ENCODE results near the gene DNAI2.

Gene DNAI2

DNA sequence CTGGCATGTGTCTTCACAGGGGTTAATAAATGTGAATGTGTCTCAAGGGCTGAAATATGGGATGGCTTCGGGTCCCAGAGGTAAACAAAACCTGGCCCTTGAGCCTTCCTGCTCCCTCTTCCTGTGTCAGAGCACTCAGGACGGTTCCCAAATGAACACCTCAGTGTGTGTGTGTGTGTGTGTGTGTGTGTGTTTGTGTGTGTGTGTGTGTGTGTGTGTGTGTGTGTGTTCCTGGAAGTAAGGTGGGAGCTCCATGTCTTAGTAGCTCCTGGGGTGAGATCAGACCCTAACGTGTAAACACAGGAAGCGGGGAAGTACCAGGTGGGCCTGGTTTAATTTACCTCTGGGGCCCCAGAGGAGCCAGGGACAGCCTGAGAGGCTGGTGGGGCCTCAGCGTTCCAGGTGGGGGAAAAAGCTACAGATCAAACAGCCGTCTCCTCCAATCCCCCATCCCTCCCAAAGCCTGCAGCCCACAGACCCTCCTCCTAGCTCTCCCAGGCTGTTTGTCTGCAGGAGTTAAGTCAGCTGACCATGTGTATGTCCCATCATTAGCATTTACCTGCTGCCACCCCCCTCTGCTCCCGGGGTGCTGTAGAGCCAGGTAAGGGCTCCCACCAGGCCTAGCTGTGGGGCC is 58.1 kb downstream of the DNAI2 start:
- Histone ChIP-seq H3K36me3 (ENCODE audit: insufficient read depth, low read length) (no peaks in the 10 kb centered on the region), H3K79me2 (ENCODE audit: insufficient read depth, low read length) (no peaks in the 10 kb centered on the region), H3K4me3 (ENCODE audit: low read length, poor library complexity, severe bottlenecking) (no peak overlapping the region), H3F3A (ENCODE audit: low read depth) (no peaks in the 10 kb centered on the region), H3K9me3 (ENCODE audit: insufficient read depth, low read depth, low read length) (no peaks in the 10 kb centered on the region), H3K4me1 (ENCODE audit: insufficient read depth, low read length, poor library complexity, severe bottlenecking) (no peaks in the 10 kb centered on the region), H4K20me1 (ENCODE audit: insufficient read depth, low read length, poor library complexity, severe bottlenecking) (no peaks in the 10 kb centered on the region), H3K4me2 (ENCODE audit: low read depth, low read length, poor library complexity, severe bottlenecking) (no peak overlapping the region), H3K9ac (ENCODE audit: low read depth, low read length, poor library complexity, severe bottlenecking) (no peak overlapping the region), H3K9me2 (replicated peaks; ENCODE audit: low read depth, low read length) (no peaks in the 10 kb centered on the region), H2AFZ (ENCODE audit: low read length) (no peak overlapping the region), H3K27me3 (ENCODE audit: insufficient read depth, low read length, poor library complexity, severe bottlenecking) (no peaks in the 10 kb centered on the region)
- TF ChIP-seq EZH2phosphoT487 (IDR thresholded peaks at IDR 0.05; ENCODE audit: borderline replicate concordance) = no peak
- TF ChIP-seq, protein P1, sequence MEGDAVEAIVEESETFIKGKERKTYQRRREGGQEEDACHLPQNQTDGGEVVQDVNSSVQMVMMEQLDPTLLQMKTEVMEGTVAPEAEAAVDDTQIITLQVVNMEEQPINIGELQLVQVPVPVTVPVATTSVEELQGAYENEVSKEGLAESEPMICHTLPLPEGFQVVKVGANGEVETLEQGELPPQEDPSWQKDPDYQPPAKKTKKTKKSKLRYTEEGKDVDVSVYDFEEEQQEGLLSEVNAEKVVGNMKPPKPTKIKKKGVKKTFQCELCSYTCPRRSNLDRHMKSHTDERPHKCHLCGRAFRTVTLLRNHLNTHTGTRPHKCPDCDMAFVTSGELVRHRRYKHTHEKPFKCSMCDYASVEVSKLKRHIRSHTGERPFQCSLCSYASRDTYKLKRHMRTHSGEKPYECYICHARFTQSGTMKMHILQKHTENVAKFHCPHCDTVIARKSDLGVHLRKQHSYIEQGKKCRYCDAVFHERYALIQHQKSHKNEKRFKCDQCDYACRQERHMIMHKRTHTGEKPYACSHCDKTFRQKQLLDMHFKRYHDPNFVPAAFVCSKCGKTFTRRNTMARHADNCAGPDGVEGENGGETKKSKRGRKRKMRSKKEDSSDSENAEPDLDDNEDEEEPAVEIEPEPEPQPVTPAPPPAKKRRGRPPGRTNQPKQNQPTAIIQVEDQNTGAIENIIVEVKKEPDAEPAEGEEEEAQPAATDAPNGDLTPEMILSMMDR (conservative IDR thresholded peaks at IDR 0.05; ENCODE audit: low read length) = no peak

DNA sequence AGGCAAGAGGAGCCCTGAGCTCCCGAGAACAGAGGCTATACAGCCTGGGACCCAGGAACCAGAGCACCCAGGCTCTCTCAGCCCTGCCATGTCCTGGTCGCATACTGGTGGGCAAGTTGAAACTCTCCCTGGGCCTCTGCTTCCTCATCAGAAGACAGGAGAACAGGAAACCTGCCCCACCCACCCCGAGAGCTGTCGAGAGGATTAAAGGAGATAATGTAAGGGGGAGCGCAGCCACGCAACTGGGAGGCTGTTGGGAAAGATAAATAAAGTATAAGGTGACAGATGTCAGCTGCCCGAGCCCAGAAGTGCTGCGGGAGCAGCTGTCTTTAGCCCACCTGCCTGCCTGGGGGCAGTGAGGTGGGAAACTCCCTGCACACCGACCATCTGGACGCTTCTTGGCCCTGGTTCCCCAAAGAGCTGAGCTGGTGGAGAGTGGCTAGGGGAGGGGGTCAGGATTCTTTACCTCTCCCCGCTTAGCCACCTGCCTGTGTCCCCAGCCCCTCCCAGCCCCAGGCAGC is 58.8 kb downstream of the DNAI2 start:
- no peak overlapping the region for H3K4me2 ChIP-seq (ENCODE audit: low read depth, low read length, poor library complexity, severe bottlenecking)
- H4K20me1 ChIP-seq (ENCODE audit: insufficient read depth, low read length, poor library complexity, severe bottlenecking) = no peaks in the 10 kb centered on the region
- H3K9me3 ChIP-seq (ENCODE audit: insufficient read depth, low read depth, low read length) = no peaks in the 10 kb centered on the region
- H3K36me3 ChIP-seq (ENCODE audit: insufficient read depth, low read length) = no peaks in the 10 kb centered on the region
- no peak overlapping the region for H2AFZ ChIP-seq (ENCODE audit: low read length)
- no peaks in the 10 kb centered on the region for H3F3A ChIP-seq (ENCODE audit: low read depth)
- TF ChIP-seq EZH2phosphoT487 (IDR thresholded peaks at IDR 0.05; ENCODE audit: borderline replicate concordance) = no peak
- TF ChIP-seq, protein P1 (conservative IDR thresholded peaks at IDR 0.05; ENCODE audit: low read length) = no peak
- no peak overlapping the region for H3K4me3 ChIP-seq (ENCODE audit: low read length, poor library complexity, severe bottlenecking)
- H3K9me2 ChIP-seq (replicated peaks; ENCODE audit: low read depth, low read length) = no peaks in the 10 kb centered on the region
- no peaks in the 10 kb centered on the region for H3K27me3 ChIP-seq (ENCODE audit: insufficient read depth, low read length, poor library complexity, severe bottlenecking)
- H3K79me2 ChIP-seq (ENCODE audit: insufficient read depth, low read length) = no peaks in the 10 kb centered on the region
- no peak overlapping the region for H3K9ac ChIP-seq (ENCODE audit: low read depth, low read length, poor library complexity, severe bottlenecking)
- H3K4me1 ChIP-seq (ENCODE audit: insufficient read depth, low read length, poor library complexity, severe bottlenecking) = no peaks in the 10 kb centered on the region

DNA sequence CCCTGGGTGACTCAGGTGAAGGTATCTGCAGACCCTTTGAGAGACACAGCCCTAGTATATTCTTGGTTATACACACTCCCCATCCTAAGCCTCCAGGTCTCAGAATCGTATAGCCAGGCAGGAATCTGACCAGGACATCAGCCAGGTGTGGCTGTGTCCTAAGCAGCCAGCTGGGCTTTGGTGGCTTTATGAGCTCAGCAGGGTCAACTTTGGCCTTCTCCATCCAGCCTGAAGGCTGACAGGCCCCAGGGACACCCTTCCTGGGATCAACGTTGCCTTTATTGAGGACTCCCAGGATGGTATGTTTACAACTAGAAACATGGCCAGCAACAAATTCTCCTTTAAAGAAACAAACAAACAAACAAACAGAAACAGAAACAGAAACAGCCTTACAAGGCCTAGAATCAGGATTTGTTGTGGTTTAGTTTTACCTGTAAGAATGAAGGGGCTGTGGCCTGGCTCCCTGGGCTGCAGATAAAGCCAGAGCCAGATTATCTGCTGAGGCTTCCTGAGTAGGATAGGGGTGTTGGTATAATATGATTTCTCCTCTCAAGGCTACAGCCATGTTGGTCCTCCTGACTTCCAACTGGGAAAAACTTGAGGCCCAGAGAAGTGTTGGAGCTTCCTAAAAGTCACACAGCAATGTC is 60.5 kb downstream of the DNAI2 start:
- no peaks in the 10 kb centered on the region for H3K79me2 ChIP-seq (ENCODE audit: insufficient read depth, low read length)
- no peaks in the 10 kb centered on the region for H3F3A ChIP-seq (ENCODE audit: low read depth)
- TF ChIP-seq EZH2phosphoT487 (IDR thresholded peaks at IDR 0.05; ENCODE audit: borderline replicate concordance) = no peak
- TF ChIP-seq, protein P1 (conservative IDR thresholded peaks at IDR 0.05; ENCODE audit: low read length) = no peak
- no peak overlapping the region for H3K4me3 ChIP-seq (ENCODE audit: low read length, poor library complexity, severe bottlenecking)
- H3K4me1 ChIP-seq (ENCODE audit: insufficient read depth, low read length, poor library complexity, severe bottlenecking) = no peaks in the 10 kb centered on the region
- no peak overlapping the region for H3K4me2 ChIP-seq (ENCODE audit: low read depth, low read length, poor library complexity, severe bottlenecking)
- H3K9ac ChIP-seq (ENCODE audit: low read depth, low read length, poor library complexity, severe bottlenecking) = no peak overlapping the region
- no peak overlapping the region for H2AFZ ChIP-seq (ENCODE audit: low read length)
- H3K9me3 ChIP-seq (ENCODE audit: insufficient read depth, low read depth, low read length) = no peaks in the 10 kb centered on the region
- H3K27me3 ChIP-seq (ENCODE audit: insufficient read depth, low read length, poor library complexity, severe bottlenecking) = no peaks in the 10 kb centered on the region
- H3K9me2 ChIP-seq (replicated peaks; ENCODE audit: low read depth, low read length) = no peaks in the 10 kb centered on the region
- H3K36me3 ChIP-seq (ENCODE audit: insufficient read depth, low read length) = no peaks in the 10 kb centered on the region
- no peaks in the 10 kb centered on the region for H4K20me1 ChIP-seq (ENCODE audit: insufficient read depth, low read length, poor library complexity, severe bottlenecking)

Measured in Loucy (cell line).